B cell (primary cell): Measurements from ENCODE around the gene KNTC1. TPM values are rescaled to one million over a fixed set of nuclear protein-coding genes. Genes with fewer than 3 reads are reported as not detected.

Source experiments
- ATAC-seq: fragments of 200-7000 bp; cut with Tn5 transposase; one replicate; pipeline ENCODE4 v1.10.0; 2021; ENCODE audit warnings: low read depth, mild to moderate bottlenecking, moderate number of reproducible peaks, moderate library complexity
- CTCF ChIA-PET: fragments of 350-600 bp; sonication (Branson Sonifier 250); formaldehyde crosslinking; loops from one replicate; lab custom pipeline; 2021; ENCODE audit warnings: antibody characterized with exemption, inconsistent platforms; lab: Charles Lee
- POLR2A ChIA-PET: fragments of 350-600 bp; sonication (Branson Sonifier 250); formaldehyde crosslinking; loops from one replicate; lab custom pipeline; 2021; ENCODE audit warnings: antibody characterized with exemption; lab: Charles Lee
- DNase-seq: peaks from one replicate; pipeline ENCODE4 v3.0.0; 2013
- H2AFZ ChIP-seq: 2 replicates; pipeline ENCODE4 v1.6.1; 2012; ENCODE audit warnings: mild to moderate bottlenecking, low read depth, low read length; ENCODE audit not compliant: insufficient read depth, poor library complexity, severe bottlenecking
- H3K27ac ChIP-seq, 2 donors: 1 replicate in 1 of 2; 2 replicates in 1 of 2; pipeline ENCODE4 v1.5.1; 2012 to 2013; ENCODE audit warnings: low read length in 2 of 2, mild to moderate bottlenecking in 2 of 2, moderate library complexity in 1 of 2
- H3K27me3 ChIP-seq, 4 experiments: fragments of 200-600 bp in 1 of 4; sonication (generic) in 1 of 4; replicated peaks in 1 of 4; 1 replicate in 2 of 4; 2 replicates in 2 of 4; pipeline versions ENCODE4 v1.6.1 to v1.7.0; 2013 to 2016; ENCODE audit warnings: low read length in 3 of 4, mild to moderate bottlenecking in 2 of 4, mixed read lengths in 1 of 4, moderate library complexity in 1 of 4; ENCODE audit not compliant: insufficient read depth in 4 of 4, control insufficient read depth in 3 of 4; ENCODE audit errors: control extremely low read depth in 1 of 4
- H3K36me3 ChIP-seq, 2 experiments: replicated peaks in 1 of 2; 1 replicate in 1 of 2; 2 replicates in 1 of 2; pipeline versions ENCODE4 v1.6.1 to v1.7.1; 2013; ENCODE audit warnings: low read length in 1 of 2; ENCODE audit not compliant: insufficient read depth in 2 of 2, control insufficient read depth in 1 of 2; ENCODE audit errors: control extremely low read depth in 1 of 2, extremely low read depth in 1 of 2
- H3K4me1 ChIP-seq, 2 donors: fragments of 200-600 bp in 1 of 2; sonication (generic) in 1 of 2; 1 replicate in 1 of 2; 2 replicates in 1 of 2; pipeline versions ENCODE4 v1.5.1 to v1.6.1; 2013 to 2017; ENCODE audit warnings: low read length in 2 of 2; ENCODE audit not compliant: control insufficient read depth in 2 of 2, insufficient read depth in 2 of 2
- H3K4me2 ChIP-seq: replicated peaks from 2 replicates; pipeline ENCODE3; 2012; ENCODE audit warnings: mild to moderate bottlenecking, low read depth, low read length; ENCODE audit not compliant: poor library complexity, severe bottlenecking
- H3K4me3 ChIP-seq, 5 experiments: fragments of 200-600 bp in 1 of 5; sonication (generic) in 1 of 5; 1 replicate in 3 of 5; 2 replicates in 2 of 5; pipeline versions ENCODE4 v1.5.1 to v1.7.0; 2011 to 2016; ENCODE audit warnings: low read length in 4 of 5, mild to moderate bottlenecking in 4 of 5, low read depth in 2 of 5, control low read depth in 1 of 5, moderate library complexity in 1 of 5; ENCODE audit not compliant: insufficient read depth in 1 of 5; ENCODE audit errors: control extremely low read depth in 1 of 5, extremely low read depth in 1 of 5
- H3K79me2 ChIP-seq: fragments of 200-600 bp; sonication (generic); one replicate; pipeline ENCODE4 v1.6.0; 2016; ENCODE audit warnings: low read length; ENCODE audit not compliant: control insufficient read depth, insufficient read depth
- H3K9ac ChIP-seq: fragments of 200-600 bp; sonication (generic); 2 replicates; pipeline ENCODE4 v1.6.1; 2017; ENCODE audit warnings: mild to moderate bottlenecking, low read length, moderate library complexity
- H3K9me3 ChIP-seq, 3 donors: one replicate each; pipeline versions ENCODE4 v1.6.1 to v1.7.1; 2013; ENCODE audit warnings: low read length in 2 of 3; ENCODE audit not compliant: control insufficient read depth in 2 of 3, insufficient read depth in 1 of 3; ENCODE audit errors: control extremely low read depth in 1 of 3
- H4K20me1 ChIP-seq: 2 replicates; pipeline ENCODE4 v1.6.0; 2012; ENCODE audit warnings: mild to moderate bottlenecking, low read length; ENCODE audit not compliant: insufficient read depth, control insufficient read depth, poor library complexity, severe bottlenecking
- H3K27ac Mint-ChIP-seq: one replicate; pipeline ENCODE4 v1.8.0; 2021; ENCODE audit warnings: mixed read lengths
- H3K27me3 Mint-ChIP-seq: one replicate; pipeline ENCODE4 v1.8.0; 2021; ENCODE audit warnings: mixed read lengths
- H3K4me1 Mint-ChIP-seq: one replicate; pipeline ENCODE4 v1.8.0; 2021; ENCODE audit warnings: mixed read lengths
- H3K4me3 Mint-ChIP-seq: one replicate; pipeline ENCODE4 v1.8.0; 2021; ENCODE audit warnings: mixed read lengths
- H3K9me3 Mint-ChIP-seq: one replicate; pipeline ENCODE4 v1.8.0; 2022; ENCODE audit warnings: mixed read lengths; ENCODE audit not compliant: insufficient read depth
- EZH2 ChIP-seq: IDR thresholded peaks from 2 replicates; pipeline ENCODE4 v1.6.1; 2012; ENCODE audit warnings: borderline replicate concordance, low read depth, mild to moderate bottlenecking, moderate library complexity, low read length; ENCODE audit not compliant: insufficient read depth, poor library complexity, severe bottlenecking
- WGBS: methylation state at CpG from one replicate; pipeline ENCODE4 v1.1.5; 2013; ENCODE audit warnings: missing lambda C conversion rate; ENCODE audit not compliant: insufficient coverage; 5-methylcytosine and 5-hydroxymethylcytosine counted together
- intact Hi-C: fragments of 100-400 bp; cut with micrococcal nuclease; formaldehyde crosslinking; loops from one replicate; pipeline ENCODE4 v1.10.0; 2022
- polyA plus RNA-seq: library from polyadenylated mRNA; depleted of rRNA; stranded (reverse); fragments of >200 nt; gene quantifications from 2 replicates; pipeline ENCODE4 v1.2.3, GENCODE V29; 2012
- small RNA-seq: library from RNA; depleted of rRNA; stranded (forward); fragments of <200 nt; gene quantifications from one replicate; pipeline ENCODE3, GENCODE V24; 2012; ENCODE audit warnings: low replicate concordance, low read depth; ENCODE audit not compliant: insufficient read length
- total RNA-seq, 2 donors: library from RNA; stranded (reverse); fragments of 120-200 nt in 1 of 2; gene quantifications; 1 replicate in 1 of 2; 2 replicates in 1 of 2; pipeline versions ENCODE4 v1.2.3 to v1.2.4, GENCODE V29; 2013 to 2022
- TF ChIP-seq, protein P1 (sequence below): fragments of 200-600 bp; IDR thresholded peaks from one replicate; pipeline ENCODE4 v1.8.0; 2022; ENCODE audit warnings: antibody characterized with exemption, mild to moderate bottlenecking

KNTC1 gene
- total and polyA plus RNA-seq, 2 donors (not counting 1 experiment from before 2014, with no cell fraction given): 27.1 to 52.4 TPM

- no peak overlapping the region for H3K4me2 ChIP-seq
- ChIA-PET POLR2A (no interaction called here), CTCF (no interaction called here)
- H3K4me1 ChIP-seq: no peaks in the 10 kb centered on the region
- H3K27me3 ChIP-seq: no peaks in the 10 kb centered on the region
- Mint-ChIP-seq H3K9me3 (no peaks in the 10 kb centered on the region), H3K27me3 (peaks cover 8% of the 10 kb centered on the region), H3K4me1 (no peaks in the 10 kb centered on the region), H3K4me3 (no peak overlapping the region), H3K27ac (no peak overlapping the region)
- no peak overlapping the region for H2AFZ ChIP-seq
- no peaks in the 10 kb centered on the region for H3K9me3 ChIP-seq
- no peak overlapping the region for H3K27ac ChIP-seq
- no peak for ATAC-seq
- H3K36me3 ChIP-seq: no peaks in the 10 kb centered on the region
- no peak for DNase-seq
- no peaks in the 10 kb centered on the region for H4K20me1 ChIP-seq
- H3K9ac ChIP-seq: no peak overlapping the region
- no peaks in the 10 kb centered on the region for H3K79me2 ChIP-seq
- TF ChIP-seq, protein P1, sequence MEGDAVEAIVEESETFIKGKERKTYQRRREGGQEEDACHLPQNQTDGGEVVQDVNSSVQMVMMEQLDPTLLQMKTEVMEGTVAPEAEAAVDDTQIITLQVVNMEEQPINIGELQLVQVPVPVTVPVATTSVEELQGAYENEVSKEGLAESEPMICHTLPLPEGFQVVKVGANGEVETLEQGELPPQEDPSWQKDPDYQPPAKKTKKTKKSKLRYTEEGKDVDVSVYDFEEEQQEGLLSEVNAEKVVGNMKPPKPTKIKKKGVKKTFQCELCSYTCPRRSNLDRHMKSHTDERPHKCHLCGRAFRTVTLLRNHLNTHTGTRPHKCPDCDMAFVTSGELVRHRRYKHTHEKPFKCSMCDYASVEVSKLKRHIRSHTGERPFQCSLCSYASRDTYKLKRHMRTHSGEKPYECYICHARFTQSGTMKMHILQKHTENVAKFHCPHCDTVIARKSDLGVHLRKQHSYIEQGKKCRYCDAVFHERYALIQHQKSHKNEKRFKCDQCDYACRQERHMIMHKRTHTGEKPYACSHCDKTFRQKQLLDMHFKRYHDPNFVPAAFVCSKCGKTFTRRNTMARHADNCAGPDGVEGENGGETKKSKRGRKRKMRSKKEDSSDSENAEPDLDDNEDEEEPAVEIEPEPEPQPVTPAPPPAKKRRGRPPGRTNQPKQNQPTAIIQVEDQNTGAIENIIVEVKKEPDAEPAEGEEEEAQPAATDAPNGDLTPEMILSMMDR: no peak
- no peak for TF ChIP-seq EZH2
- no peak overlapping the region for H3K4me3 ChIP-seq
- intact Hi-C loops: no loop called here
- WGBS: no CpG with 5 or more reads among the region's 2 CpGs
These were observed 145.5 kb downstream of the KNTC1 start for GRCh38 chr12:122672515-122672914.

Small RNA genes lying within 50 kb of the gene (small RNA-seq; reads per million reads assigned to genes)
- gene AC026333.1 (not detected), gene RF00411 (not detected)

Other genes with a start within 250 kb of the KNTC1 start
- 62.4 and 64.9 TPM in 2 replicates for gene CLIP1, start 104.6 kb upstream of the KNTC1 start, total RNA-seq
- gene CLIP1, start 104.6 kb upstream of the KNTC1 start, polyA plus RNA-seq: 17.0 and 21.1 TPM in 2 replicates
- 56.2 and 57.0 TPM in 2 replicates for gene ZCCHC8, start 26.3 kb upstream of the KNTC1 start, total RNA-seq
- gene ZCCHC8, start 26.3 kb upstream of the KNTC1 start, polyA plus RNA-seq: 30.0 and 30.7 TPM in 2 replicates
- 151 and 155 TPM in 2 replicates for gene RSRC2, start 313 bp upstream of the KNTC1 start, total RNA-seq
- 56.2 and 205 TPM in 2 replicates for gene RSRC2, start 313 bp upstream of the KNTC1 start, polyA plus RNA-seq
- gene HCAR2, start 176.1 kb downstream of the KNTC1 start, total RNA-seq: not detected in 2 replicates
- gene HCAR2, start 176.1 kb downstream of the KNTC1 start, polyA plus RNA-seq: 0.35 and 0.82 TPM in 2 replicates
- gene HCAR3, start 189.6 kb downstream of the KNTC1 start, total RNA-seq: 0.12 TPM in 1 of 2 replicates, not detected in the other
- 0.59 and 1.2 TPM in 2 replicates for gene HCAR3, start 189.6 kb downstream of the KNTC1 start, polyA plus RNA-seq
- not detected in 2 replicates for gene HCAR1, start 203.6 kb downstream of the KNTC1 start, total RNA-seq
- 0.06 and 0.09 TPM in 2 replicates for gene HCAR1, start 203.6 kb downstream of the KNTC1 start, polyA plus RNA-seq
- 54.5 and 59.0 TPM in 2 replicates for gene DENR, start 225.6 kb downstream of the KNTC1 start, total RNA-seq
- 14.0 and 22.6 TPM in 2 replicates for gene DENR, start 225.6 kb downstream of the KNTC1 start, polyA plus RNA-seq
- gene CCDC62, start 247.3 kb downstream of the KNTC1 start, total RNA-seq: 4.2 and 5.4 TPM in 2 replicates
- gene CCDC62, start 247.3 kb downstream of the KNTC1 start, polyA plus RNA-seq: 1.5 and 2.1 TPM in 2 replicates